Measurements from ENCODE around the gene RNASEH2A. TPM values are rescaled to one million over a fixed set of nuclear protein-coding genes. Genes with fewer than 3 reads are reported as not detected.

RNASEH2A gene
- total RNA-seq, 4 donors from 2014 or later: 3.6 to 7.5 (median 5.1) TPM

GRCh38 chr19:12797141-12797587 is 9.2 kb upstream of the RNASEH2A start:
- no peak for TF ChIP-seq CTCF (IDR thresholded peaks at IDR 0.05; ENCODE audit: low read depth)

GRCh38 chr19:12799742-12800465 is 6.5 kb upstream of the RNASEH2A start:
- no peak for TF ChIP-seq CTCF (IDR thresholded peaks at IDR 0.05; ENCODE audit: low read depth)

- TF ChIP-seq CTCF (IDR thresholded peaks at IDR 0.05; ENCODE audit: low read depth): no peak
Observed at GRCh38 chr19:12800466-12800770, 6.0 kb upstream of the RNASEH2A start.

GRCh38 chr19:12800923-12801465 is 5.4 kb upstream of the RNASEH2A start:
- no peak for TF ChIP-seq CTCF (IDR thresholded peaks at IDR 0.05; ENCODE audit: low read depth)

GRCh38 chr19:12801466-12802266 is 4.7 kb upstream of the RNASEH2A start, which contains the start of the genes PRDX2 and THSD8:
PRDX2 (minus strand) TSS chr19:12801800; CDS start chr19:12801261, 539 bp downstream.
THSD8 (plus strand) TSS chr19:12802069; CDS start chr19:12802072, 3 bp downstream.
- no peak for TF ChIP-seq CTCF (IDR thresholded peaks at IDR 0.05; ENCODE audit: low read depth)

- TF ChIP-seq CTCF (IDR thresholded peaks at IDR 0.05; ENCODE audit: low read depth): no peak
Observed at GRCh38 chr19:12802267-12803106, 3.9 kb upstream of the RNASEH2A start.
